ENCODE results near the gene HDAC8.

Gene HDAC8

GRCh38 chrX:72299891-72300630 lies 272.6 kb downstream of the HDAC8 start:
- DNase-seq (ENCODE audit: low read depth in 4 of 4, low spot score in 1 of 4): no peak

GRCh38 chrX:72297953-72298730 lies 274.5 kb downstream of the HDAC8 start:
- no peak for DNase-seq (ENCODE audit: low read depth in 4 of 4, low spot score in 1 of 4)

GRCh38 chrX:72296991-72297390 lies 275.7 kb downstream of the HDAC8 start:
- no peak for DNase-seq (ENCODE audit: low read depth in 4 of 4, low spot score in 1 of 4)

- no peak for DNase-seq (ENCODE audit: low read depth in 4 of 4, low spot score in 1 of 4)
These were observed 276.9 kb downstream of the HDAC8 start for GRCh38 chrX:72295745-72296144.

GRCh38 chrX:72294497-72294896 lies 278.1 kb downstream of the HDAC8 start:
- DNase-seq (ENCODE audit: low read depth in 4 of 4, low spot score in 1 of 4): no peak

GRCh38 chrX:72282302-72282701 lies 290.3 kb downstream of the HDAC8 start:
- no peak for DNase-seq (ENCODE audit: low read depth in 4 of 4, low spot score in 1 of 4)

GRCh38 chrX:72280321-72280845 lies 292.3 kb downstream of the HDAC8 start:
- no peak for DNase-seq (ENCODE audit: low read depth in 4 of 4, low spot score in 1 of 4)

All from stimulated activated CD4-positive, alpha-beta T cell treated with anti-CD3 and anti-CD28 coated beads, Interleukin-1b, Interleukin-23, amount 100 ng/mL, for 24 hours (primary cell).